Measurements from ENCODE around the gene SLC22A1. TPM values are rescaled to one million over a fixed set of nuclear protein-coding genes. Genes with fewer than 3 reads are reported as not detected.

The SLC22A1 gene
- total and polyA plus RNA-seq, 2 of the 13 experiments (the other 11 are each of a cell fraction or from before 2014, with no cell fraction given): 0.80 to 0.87 TPM

DNA sequence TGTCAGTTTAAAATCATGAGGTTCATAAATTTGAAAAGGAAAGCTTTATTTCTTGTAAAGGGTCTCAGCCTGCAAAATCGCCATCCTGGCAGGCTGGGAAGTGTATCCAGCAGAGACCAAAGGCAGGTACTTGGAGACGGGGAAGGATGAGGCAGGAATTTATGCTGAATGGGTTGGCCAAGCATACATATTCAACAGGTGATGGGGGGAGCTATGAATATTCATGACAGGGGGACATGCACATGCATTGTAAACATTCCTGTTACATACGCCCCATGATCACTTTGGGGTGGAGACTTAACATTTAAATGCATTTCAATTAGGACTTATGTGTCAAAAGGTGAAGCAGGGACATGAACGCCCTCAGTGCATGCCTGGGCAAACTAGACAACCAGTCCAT lies 9.8 kb upstream of the SLC22A1 start:
- Histone ChIP-seq H3K4me2 (ENCODE audit: low read depth, low read length) (no peak overlapping the region), H3K79me2 (ENCODE audit: insufficient read depth, low read length) (no peaks in the 10 kb centered on the region), H2AFZ (ENCODE audit: low read length) (no peak overlapping the region), H3K27ac (ENCODE audit: extremely low read length, insufficient read depth, low read length) (no peak overlapping the region), H4K20me1 (ENCODE audit: insufficient read depth, low read length) (no peaks in the 10 kb centered on the region), H3K27me3 (ENCODE audit: control insufficient read depth in 1 of 2, insufficient read depth in 2 of 2, low read length in 2 of 2) (no peaks in the 10 kb centered on the region), H3K36me3 (replicated peaks in 1 of 2; ENCODE audit: control insufficient read depth in 1 of 2, insufficient read depth in 2 of 2, low read length in 2 of 2) (peaks cover 0 to 1% of the 10 kb centered on the region in 2 experiments; a peak in 3 of 5 replicates), H3K9ac (ENCODE audit: insufficient read depth, low read depth, low read length) (no peak overlapping the region), H3K9me3 (ENCODE audit: low read length) (no peaks in the 10 kb centered on the region), H3K4me3 (replicated peaks in 1 of 3; ENCODE audit: insufficient read depth in 1 of 3, low read depth in 2 of 3, low read length in 3 of 3) (no peak overlapping the region), H3K4me1 (ENCODE audit: insufficient read depth, low read length) (peaks cover 25% of the 10 kb centered on the region)
- no peak for DNase-seq (ENCODE audit: low spot score)
- TF ChIP-seq ZNF577 (CRISPR knock-in tag; IDR thresholded peaks at IDR 0.05; ENCODE audit: borderline replicate concordance, low read depth): no peak
- peak; percentile 82 for TF ChIP-seq RBM22 (optimal IDR thresholded peaks at IDR 0.05; ENCODE audit: low read length)
- no peak for TF ChIP-seq ZNF740 (CRISPR knock-in tag; IDR thresholded peaks at IDR 0.05)
- TF ChIP-seq THYN1 (CRISPR knock-in tag; IDR thresholded peaks at IDR 0.05; ENCODE audit: borderline replicate concordance, low read depth): no peak
- TF ChIP-seq ZNF839 (CRISPR knock-in tag; IDR thresholded peaks at IDR 0.05; ENCODE audit: borderline replicate concordance): no peak
- TF ChIP-seq TBX3 (IDR thresholded peaks at IDR 0.05; ENCODE audit: borderline replicate concordance): no peak
- TF ChIP-seq ZNF331 (CRISPR knock-in tag; IDR thresholded peaks at IDR 0.05): no peak
- TF ChIP-seq PAWR (CRISPR knock-in tag; IDR thresholded peaks at IDR 0.05; ENCODE audit: borderline replicate concordance): no peak
- ATAC-seq: no peak
- no TSS peak for BruUV-seq (replicated peaks)
- CTCF ChIA-PET (ENCODE audit: low intra/inter-chr PET ratio, low total read pairs): no interaction called here
- 93% methylated on average over 4 of the region's 4 CpGs for WGBS (ENCODE audit: low lambda C conversion rate)
- POLR2A ChIA-PET: no interaction called here
- intact Hi-C loops (cut with micrococcal nuclease; ENCODE audit: unreplicated experiment) (no loop called here), in situ Hi-C loops (cut with HindIII; ENCODE audit: extremely low pct_ligation_motif_present, low pct_unique_long_range_greater_than_20kb) (no loop called here)
- FAIRE-seq: no peak

DNA sequence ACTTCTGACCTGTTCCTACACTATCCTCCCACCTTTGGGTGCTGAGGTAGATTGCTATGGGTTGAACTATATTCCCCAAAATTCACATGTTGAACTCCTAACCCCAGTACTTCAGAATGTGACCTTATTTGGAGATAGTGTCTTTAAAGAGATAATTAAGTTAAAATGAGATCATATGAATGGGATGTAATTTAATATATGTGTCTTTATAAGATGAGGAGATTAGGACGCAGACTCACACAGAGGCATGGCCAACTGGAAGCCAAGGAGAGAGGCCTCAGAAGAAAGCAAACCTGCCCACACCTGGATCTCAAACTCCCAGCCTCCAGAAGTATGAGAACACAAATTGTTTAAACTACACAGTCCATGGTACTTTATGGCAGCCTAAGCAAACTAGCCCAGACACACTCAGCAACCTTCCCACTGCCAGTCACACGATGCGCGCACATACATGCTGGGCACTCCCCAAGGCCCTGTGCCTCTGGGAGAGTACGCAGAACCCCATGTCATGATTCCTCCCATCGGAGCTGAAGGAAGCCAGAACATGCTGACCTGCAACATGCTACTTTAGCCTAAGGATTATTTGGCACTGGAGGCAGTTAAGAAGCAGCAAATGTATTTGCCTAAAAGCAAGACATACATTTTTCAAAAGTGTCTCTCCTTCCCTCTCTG lies 8.9 kb upstream of the SLC22A1 start:
- H3K9me3 ChIP-seq (ENCODE audit: low read length): no peaks in the 10 kb centered on the region
- H3K36me3 ChIP-seq (replicated peaks in 1 of 2; ENCODE audit: control insufficient read depth in 1 of 2, insufficient read depth in 2 of 2, low read length in 2 of 2): no peaks in the 10 kb centered on the region; a peak in 1 of 5 replicates
- BruUV-seq (replicated peaks): TSS peak; percentile 19
- WGBS (ENCODE audit: low lambda C conversion rate): 96% methylated on average over 6 of the region's 6 CpGs
- H3K4me2 ChIP-seq (ENCODE audit: low read depth, low read length): no peak overlapping the region
- DNase-seq (ENCODE audit: low spot score) (no peak), FAIRE-seq (no peak), ATAC-seq (0 out of 3 replicates have a peak, but pooled peaks have one; percentile 7)
- H2AFZ ChIP-seq (ENCODE audit: low read length): no peak overlapping the region
- H3K27ac ChIP-seq (ENCODE audit: extremely low read length, insufficient read depth, low read length): no peak overlapping the region
- no peaks in the 10 kb centered on the region for H4K20me1 ChIP-seq (ENCODE audit: insufficient read depth, low read length)
- ChIA-PET POLR2A (no interaction called here), CTCF (ENCODE audit: low intra/inter-chr PET ratio, low total read pairs) (no interaction called here)
- no peaks in the 10 kb centered on the region for H3K79me2 ChIP-seq (ENCODE audit: insufficient read depth, low read length)
- H3K4me3 ChIP-seq (replicated peaks in 1 of 3; ENCODE audit: insufficient read depth in 1 of 3, low read depth in 2 of 3, low read length in 3 of 3): no peak overlapping the region
- H3K9ac ChIP-seq (ENCODE audit: insufficient read depth, low read depth, low read length): no peak overlapping the region
- no peaks in the 10 kb centered on the region for H3K27me3 ChIP-seq (ENCODE audit: control insufficient read depth in 1 of 2, insufficient read depth in 2 of 2, low read length in 2 of 2)
- peaks cover 20% of the 10 kb centered on the region for H3K4me1 ChIP-seq (ENCODE audit: insufficient read depth, low read length)
- intact Hi-C loops (cut with micrococcal nuclease; ENCODE audit: unreplicated experiment): no loop called here
- in situ Hi-C loops (cut with HindIII; ENCODE audit: extremely low pct_ligation_motif_present, low pct_unique_long_range_greater_than_20kb): no loop called here
- TF ChIP-seq EEA1 (CRISPR knock-in tag; IDR thresholded peaks at IDR 0.05; ENCODE audit: borderline replicate concordance) (no peak), ZBTB7A (CRISPR knock-in tag; IDR thresholded peaks at IDR 0.05) (0 out of 2 replicates have a peak, but pooled peaks have one; percentile 19), POLR2G (IDR thresholded peaks at IDR 0.05; ENCODE audit: low read depth, low read length) (peak; percentile 28; the same call in 1 of the 2 replicates), ZBTB1 (CRISPR knock-in tag; IDR thresholded peaks at IDR 0.05; ENCODE audit: borderline replicate concordance) (no peak), MLLT10 (CRISPR knock-in tag; IDR thresholded peaks at IDR 0.05) (no peak)
- TF ChIP-seq, protein P1, sequence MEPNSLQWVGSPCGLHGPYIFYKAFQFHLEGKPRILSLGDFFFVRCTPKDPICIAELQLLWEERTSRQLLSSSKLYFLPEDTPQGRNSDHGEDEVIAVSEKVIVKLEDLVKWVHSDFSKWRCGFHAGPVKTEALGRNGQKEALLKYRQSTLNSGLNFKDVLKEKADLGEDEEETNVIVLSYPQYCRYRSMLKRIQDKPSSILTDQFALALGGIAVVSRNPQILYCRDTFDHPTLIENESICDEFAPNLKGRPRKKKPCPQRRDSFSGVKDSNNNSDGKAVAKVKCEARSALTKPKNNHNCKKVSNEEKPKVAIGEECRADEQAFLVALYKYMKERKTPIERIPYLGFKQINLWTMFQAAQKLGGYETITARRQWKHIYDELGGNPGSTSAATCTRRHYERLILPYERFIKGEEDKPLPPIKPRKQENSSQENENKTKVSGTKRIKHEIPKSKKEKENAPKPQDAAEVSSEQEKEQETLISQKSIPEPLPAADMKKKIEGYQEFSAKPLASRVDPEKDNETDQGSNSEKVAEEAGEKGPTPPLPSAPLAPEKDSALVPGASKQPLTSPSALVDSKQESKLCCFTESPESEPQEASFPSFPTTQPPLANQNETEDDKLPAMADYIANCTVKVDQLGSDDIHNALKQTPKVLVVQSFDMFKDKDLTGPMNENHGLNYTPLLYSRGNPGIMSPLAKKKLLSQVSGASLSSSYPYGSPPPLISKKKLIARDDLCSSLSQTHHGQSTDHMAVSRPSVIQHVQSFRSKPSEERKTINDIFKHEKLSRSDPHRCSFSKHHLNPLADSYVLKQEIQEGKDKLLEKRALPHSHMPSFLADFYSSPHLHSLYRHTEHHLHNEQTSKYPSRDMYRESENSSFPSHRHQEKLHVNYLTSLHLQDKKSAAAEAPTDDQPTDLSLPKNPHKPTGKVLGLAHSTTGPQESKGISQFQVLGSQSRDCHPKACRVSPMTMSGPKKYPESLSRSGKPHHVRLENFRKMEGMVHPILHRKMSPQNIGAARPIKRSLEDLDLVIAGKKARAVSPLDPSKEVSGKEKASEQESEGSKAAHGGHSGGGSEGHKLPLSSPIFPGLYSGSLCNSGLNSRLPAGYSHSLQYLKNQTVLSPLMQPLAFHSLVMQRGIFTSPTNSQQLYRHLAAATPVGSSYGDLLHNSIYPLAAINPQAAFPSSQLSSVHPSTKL (CRISPR knock-in tag; IDR thresholded peaks at IDR 0.05): no peak

All from HepG2 (cell line).